Stimulated activated CD8-positive, alpha-beta memory T cell treated with anti-CD3 and anti-CD28 coated beads, Interleukin-7, amount 100 ng/mL, for 48 hours (primary cell): ENCODE results near the gene MRAS.
A peak's percentile ranks its signal among the peaks of the same experiment; 100 is the strongest.

ENCODE experiments used
- DNase-seq, 2 donors: peaks; one replicate each; pipeline ENCODE4 v3.0.0-alpha.2; 2020; ENCODE audit warnings: low read depth in 1 of 2; ENCODE audit errors: extremely low read depth in 1 of 2

MRAS gene

DNA sequence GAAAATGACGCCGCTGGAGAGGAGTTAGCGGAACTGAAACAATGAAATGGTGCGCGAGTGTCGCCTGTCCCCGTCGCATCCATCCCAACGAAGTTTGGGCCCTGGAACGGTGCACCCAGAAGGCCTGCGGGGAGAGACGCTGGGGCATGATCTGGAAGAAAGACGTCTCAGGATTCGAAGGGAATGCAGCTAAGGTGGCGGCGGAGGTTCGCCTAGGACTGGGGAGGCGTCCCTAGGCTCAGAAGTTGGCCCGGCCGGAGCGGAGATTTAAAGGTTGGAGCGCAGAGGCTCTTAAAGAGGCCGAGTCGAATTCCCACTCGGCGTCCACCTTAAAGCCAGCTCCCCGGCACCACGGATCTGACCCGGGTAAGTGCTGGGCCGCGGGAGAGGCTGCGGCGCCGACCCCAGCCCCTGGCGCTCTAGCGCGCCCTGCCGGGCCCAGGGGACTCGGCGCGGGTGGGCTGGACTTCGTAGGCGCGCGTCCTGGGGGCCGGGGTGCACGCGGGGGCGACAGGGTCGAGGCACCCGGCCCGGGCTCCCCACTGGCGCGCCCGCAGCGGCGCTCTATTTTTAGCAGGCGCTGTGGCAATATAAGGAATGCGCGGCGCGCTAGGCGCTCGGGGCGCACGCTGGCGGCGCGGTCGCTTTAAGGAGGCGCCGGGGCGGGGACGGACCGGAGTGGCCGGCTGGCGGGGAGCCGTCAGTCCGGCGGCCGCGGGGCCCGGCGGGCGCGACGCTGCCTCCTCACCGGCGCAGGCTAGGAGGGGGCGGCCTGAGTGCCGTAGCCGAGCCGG lies at the start of gene MRAS:
Gene MRAS, plus strand, starts transcription at position 620 of the 794 bp plus-strand sequence. CDS start 24,305 bp downstream, outside the sequence.
- DNase-seq, result no peak

DNA sequence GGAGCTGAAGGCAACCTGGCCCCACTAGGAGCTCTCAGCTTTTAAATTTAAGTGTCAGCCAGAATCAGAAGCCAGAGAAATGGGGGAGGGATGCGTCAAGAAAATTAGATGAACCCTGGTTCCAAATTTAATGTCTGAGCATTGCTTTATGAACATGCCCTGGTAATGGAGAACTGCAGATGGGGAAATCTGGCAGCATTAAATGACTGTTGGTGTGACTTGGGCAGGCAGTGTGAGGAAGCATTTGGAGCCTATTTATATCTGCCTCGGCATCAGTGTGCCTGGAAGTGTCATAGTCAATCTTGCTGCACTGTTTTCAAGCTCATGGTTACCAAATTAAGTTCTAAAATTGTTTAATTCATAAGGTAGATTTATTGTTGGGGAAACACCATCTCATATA lies 47.7 kb upstream of the MRAS start:
- no peak for DNase-seq

DNA sequence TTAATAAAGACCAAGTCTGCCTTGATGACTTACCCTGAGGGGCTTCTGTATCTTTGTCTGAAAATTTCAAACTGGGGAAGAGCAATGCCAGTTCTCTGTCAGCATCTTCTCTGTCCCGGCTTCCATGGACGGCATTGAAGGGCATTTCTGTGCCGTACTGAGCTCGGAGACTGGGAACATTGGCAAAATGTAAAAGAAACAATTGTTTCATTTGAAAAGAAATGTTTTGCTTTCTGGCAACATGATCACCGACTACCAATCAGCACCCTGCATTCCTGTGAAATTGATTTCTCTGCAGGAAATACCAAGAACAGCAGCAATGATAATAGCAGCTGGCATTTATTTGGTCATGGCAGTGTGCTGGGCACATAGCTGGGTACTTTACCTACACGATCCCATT lies 44.9 kb upstream of the MRAS start:
- DNase-seq, result no peak

DNA sequence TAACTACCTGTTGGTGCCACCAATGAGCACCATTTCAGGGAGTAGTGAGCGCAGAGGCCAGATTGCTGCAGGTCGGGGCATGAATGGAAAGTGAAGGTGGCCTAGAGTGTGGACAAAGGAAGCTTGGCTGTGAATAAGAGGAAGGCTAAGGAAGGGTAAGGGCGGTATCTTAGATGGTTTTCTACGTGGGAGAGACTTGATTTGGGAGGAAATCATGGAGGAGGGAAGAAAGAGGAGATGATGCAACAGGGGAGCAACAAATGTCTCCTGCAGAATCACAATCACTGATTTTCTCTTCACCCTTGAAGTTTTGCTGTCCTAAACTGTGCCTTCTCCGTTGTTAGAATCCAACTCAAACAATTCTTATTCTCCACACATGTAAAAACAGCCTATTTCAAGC lies 40.5 kb upstream of the MRAS start:
- no peak for DNase-seq

DNA sequence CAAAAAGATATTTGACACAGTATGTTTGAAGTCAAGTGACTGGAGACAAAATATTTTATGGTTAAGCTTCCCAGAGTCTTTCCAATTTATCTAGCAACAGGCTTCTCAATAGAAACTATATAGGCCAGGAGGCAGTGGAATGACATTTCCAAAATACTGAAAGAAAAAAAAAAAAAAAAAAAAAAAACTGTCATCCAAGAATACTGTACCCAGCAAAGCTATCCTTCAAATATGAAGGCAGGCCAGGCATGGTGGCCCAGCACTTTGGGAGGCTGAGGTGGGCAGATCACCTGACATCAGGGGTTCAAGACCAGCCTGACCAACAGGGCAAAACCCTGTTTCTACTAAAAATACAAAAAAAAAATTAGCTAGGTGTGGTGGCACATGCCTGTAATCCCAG lies 39.6 kb upstream of the MRAS start:
- DNase-seq, result no peak

DNA sequence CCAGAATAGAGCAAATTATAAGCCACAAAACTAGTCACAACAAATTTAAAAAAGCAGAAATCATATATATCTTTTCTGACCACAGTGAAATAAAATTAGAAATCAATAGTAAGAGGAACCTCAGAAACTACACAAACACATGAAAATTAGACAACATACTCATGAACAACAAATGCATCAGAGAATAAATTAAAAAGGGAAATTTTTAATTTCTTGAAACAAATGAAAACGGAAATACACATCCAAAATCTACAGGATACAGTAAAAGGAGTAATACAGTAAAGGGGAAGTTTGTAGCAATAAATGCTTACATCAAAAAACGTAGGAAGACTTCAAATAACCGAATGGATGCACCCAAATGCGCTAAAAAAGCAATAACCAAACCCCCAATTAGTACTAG lies 37.9 kb upstream of the MRAS start:
- no peak for DNase-seq

DNA sequence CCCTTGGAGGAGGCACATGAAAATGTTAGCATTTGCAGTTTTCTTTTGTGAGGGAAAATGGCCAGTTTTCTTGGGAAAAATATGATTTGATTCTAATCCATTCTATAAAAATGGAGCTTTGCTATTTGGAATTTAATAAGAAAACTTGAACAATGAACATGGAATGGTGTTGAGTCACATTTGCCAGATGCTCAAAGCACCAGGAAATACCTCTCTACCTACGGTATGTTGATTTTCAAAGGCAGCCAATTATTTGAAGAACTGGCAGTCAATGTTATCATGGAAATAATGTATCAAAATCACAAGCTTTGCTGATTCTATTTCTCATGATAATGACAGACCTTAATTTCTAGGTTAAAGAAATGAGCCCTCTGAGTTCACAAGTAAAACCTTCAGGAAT lies 33.6 kb upstream of the MRAS start:
- DNase-seq, result no peak

DNA sequence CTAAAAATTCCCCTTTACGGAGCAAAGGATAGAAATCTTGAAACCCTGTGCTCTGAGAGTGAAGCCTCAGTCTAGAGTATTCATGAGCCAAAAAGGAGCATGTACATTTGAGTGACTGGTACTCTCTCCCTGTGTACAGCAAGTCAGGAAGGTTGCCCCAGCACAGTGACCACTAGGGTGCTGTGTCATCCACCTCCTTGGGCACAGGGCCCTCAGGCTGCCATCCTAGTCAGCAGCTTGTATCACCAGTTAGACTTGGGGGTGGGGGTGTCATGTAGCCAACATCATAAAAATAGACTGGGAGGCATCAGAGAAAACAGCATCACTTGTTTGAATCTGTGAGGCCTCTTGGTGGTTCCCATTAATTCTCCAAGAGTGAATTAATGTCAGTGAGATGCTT lies 30.7 kb upstream of the MRAS start:
- DNase-seq, result no peak

DNA sequence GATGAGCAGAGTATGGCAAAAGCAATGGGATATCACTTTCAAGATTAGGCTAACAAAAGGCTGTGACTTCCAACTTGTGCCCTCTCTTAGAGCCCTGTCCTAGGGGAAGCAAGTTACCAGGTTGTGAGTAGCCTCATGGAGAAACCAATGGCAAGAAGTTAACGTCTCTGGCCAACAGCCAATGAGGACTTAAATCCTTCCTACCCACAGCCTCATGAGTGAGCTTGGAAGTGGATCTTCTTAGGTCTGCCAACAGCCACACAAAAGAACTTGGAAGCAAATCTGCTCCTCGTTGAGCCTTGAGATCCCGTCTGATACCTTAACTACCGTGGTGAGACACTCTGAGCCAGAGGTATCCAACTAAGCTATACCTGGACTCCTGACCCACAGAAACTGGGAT lies 24.4 kb upstream of the MRAS start:
- DNase-seq, result no peak

DNA sequence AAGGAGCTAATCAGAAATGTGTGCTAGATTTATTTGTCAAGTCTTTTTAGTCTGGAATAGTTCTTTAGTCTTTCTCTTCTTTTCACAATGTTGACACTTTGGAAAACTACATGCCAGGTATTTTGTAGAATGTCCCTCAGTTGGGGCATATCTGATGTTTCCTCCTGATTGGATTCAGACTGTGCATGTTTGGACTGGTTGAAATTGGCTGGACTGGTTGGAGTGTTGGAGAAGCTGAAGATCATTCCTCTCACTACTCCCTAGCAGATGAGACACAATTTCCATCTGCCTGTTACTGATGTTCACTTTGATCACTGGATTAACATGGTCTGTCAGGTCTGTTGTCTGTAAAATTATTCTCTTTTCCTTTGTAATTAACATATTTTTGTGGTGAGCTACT lies 22.4 kb upstream of the MRAS start:
- DNase-seq, result no peak

DNA sequence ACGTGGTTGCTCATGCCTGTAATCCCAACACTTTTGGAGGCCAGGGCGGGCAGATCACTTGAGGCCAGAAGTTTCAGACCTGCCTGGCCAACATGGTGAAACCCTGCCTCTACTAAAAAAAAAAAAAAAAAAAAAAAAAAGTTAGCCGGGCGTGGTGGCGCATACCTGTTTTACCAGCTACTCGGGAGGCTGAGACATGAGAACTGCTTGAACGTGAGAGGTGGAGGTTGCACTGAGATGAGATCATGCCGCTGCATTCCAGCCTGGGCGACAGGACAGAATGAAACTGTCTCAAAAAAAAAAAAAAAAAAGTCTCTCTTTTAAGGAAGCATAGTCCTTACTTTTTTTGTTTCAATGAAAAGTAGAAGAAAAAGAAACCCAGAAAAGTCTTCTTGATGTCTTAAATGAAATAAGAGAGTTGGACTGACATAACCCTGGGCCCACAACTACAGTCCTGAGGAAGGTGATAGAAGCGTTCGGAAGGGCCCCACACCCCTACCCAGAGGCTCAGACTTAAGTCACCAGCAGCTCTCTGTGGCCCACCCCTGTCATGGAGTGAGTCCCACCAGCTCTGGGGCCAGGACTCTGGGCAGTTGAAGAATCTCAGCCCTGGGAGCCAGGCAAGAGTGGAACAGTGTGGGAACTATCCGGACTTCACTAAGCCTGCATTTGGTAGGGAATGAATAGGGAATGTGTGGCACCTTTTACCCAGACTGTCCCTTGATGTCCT lies 21.3 kb upstream of the MRAS start:
- DNase-seq, result no peak

DNA sequence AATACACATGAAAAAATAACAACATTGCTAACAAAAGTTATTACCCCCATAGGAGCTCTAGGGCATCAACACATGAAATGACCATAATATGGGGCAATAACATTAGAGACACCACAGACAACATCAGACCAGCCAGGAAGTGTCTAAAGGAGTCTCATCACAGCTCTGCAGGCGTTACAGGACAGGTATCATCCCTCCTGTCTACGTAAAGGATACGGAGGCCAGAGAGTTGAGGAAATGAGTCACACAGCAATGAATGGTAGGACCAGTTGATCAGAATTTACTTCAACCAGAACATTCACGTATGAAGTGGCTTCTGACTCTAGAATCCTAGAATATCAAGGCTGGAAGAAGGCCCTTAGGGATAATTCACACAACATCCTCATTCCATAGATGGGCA lies 20.5 kb upstream of the MRAS start:
- DNase-seq, result no peak

DNA sequence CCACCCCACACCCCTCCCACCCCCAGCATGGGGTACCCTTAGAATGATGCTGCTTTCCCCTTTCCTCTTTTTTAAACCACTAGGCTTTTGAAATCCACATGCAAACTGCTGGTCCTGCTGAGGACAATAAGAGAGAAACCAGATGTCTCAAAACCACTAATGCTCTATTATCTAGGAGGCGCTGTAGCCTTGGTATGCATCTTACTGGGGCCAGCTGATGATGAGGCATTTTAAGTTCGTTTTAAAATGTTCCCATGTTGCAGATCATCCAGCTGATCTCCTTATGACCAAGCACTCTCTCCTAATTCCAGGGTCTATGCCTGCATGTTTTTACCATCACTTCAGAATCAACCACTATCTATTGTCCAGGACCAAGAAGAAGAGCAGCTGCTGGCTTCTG lies 20.0 kb upstream of the MRAS start:
- no peak for DNase-seq

DNA sequence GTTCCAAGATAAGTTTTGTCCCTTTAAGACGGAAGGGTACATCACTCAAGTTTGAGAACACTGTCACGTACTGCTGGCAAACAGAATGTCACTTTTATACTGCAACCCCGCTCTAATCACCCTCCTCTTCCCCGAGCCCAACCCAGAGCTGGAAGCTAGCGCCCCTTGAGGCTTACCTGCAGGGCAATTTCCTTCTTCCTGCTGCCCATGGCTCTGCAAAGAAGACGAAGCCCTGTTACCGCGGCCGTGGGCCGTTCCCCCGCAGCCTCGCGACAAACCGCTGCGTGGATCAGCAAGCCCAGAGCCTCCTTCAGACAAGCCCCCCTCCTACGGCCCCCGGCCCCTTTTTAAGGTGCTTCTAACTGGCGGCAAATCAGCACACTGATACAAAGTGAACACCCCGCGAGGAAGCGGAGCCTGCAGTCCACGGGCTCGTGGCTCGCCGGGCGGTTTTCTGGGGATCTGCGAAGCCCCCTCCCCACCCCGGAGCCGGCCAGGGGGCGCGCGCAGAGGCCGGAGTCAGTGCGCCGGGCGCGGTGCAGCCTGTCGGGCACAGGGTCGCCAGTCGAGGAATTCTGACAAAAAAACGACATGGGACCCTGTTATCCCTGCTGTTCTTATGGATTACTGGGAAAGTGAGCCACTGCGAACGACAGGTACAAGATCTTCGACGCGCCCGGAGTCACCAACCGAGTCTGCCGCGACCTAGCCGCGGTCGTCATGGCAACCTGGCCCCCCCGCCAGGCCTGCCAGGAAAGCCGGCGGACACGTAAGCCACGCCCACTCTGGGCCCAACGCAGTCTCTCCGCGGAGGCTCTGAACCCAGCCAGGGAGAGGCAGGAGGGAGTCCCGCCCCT lies 19.0 kb upstream of the MRAS start, which contains the start of gene NME9:
Gene NME9, minus strand, starts transcription at position 725 of the 857 bp plus-strand sequence. Its CDS starts 516 bp downstream, at position 209.
- DNase-seq, result peak; percentile 77 to 89

DNA sequence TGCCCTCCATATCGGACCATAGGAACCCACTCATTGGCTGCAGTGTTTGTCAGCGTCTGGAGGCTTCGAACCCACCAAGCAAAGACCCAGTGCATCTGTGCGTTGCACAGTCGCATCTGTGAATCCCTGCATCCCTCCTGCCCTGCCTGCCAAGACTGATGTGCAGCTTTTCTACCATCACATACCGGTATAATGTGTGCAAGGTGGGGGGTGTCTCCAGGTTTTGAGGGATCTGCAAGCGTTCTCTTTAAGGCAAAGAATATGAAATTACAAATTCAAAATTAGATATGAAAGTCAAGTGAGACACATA lies 18.4 kb upstream of the MRAS start:
- no peak for DNase-seq

DNA sequence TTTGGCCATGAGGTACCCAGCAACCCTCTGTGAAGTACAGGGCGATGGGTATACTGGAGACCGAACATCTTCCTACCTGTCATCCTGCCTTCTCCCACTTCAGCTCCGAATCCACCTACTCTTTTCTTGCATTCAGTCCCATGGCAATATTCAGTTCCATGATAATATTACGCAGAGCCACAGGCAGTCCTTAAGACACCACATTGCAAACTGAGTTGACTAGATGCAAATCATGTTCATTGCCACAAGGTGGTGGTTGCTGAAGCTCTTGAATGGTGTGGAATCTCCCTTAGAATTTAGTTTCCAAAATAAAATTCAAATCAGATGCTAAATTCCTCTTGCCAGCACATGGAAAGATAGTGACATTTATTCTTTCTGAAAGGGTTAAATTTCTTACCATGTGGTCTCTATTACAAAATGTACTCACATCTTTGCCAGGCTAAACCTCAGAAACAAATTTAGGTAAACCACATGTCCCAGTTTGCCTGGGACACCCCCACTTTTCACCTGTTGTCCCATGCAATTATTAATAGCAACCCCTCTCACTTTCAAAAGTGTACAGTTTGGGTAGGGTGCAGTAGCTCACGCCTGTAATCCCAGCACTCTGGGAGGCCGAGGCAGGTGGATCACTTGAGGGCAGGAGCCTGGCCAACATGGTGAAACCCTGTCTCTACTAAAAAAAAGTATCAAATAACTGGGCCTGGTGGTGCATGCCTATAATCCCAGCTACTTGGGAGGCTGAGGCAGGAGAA lies 17.1 kb upstream of the MRAS start:
- no peak for DNase-seq

DNA sequence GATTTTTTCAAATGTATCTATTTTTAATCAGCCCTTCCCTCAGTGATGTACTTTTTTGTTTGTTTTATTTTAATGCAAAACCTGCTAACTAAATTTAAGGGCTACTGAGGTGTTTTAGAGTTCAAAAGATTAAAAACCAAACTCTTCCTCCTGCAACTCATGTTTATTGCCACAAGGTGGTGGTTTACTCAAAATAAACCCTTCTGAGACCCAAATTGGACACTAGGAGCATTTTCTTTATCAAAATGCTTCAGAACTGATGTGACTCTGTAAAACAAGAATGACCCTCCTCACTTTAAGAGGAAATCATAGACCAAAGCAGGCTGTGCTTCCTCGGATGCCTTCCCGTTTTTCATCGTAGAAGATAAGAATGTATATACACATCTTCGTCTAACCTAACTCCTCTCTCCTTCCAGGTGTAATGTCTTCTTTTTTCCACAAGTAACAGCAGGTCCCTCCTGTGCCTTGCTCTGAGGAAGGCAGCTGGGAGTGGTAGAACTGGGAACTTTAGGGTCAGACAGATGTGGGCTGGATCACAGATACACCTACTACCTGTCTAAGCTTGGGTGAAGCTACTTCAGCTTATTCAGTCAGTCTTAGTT lies 15.8 kb upstream of the MRAS start:
- DNase-seq, result no peak

DNA sequence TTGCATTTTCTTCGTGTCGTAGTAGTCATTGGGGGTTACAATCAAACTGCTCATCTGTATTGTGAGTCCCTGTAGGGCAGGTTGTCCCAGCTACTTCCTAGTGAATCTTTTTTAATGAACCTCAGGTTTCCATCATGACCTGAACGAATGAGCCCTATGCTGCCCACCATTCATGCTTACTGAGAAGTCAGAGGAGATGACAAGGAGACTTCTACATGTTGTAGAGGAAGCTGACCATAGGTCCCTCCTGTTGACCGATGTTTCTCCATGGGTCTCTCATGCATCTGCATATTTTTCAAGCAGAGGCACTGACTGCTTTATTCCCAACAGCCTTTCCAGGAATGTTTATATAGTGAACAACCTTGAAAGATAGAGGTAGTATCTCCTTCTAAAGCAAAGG lies 13.8 kb upstream of the MRAS start:
- no peak for DNase-seq

DNA sequence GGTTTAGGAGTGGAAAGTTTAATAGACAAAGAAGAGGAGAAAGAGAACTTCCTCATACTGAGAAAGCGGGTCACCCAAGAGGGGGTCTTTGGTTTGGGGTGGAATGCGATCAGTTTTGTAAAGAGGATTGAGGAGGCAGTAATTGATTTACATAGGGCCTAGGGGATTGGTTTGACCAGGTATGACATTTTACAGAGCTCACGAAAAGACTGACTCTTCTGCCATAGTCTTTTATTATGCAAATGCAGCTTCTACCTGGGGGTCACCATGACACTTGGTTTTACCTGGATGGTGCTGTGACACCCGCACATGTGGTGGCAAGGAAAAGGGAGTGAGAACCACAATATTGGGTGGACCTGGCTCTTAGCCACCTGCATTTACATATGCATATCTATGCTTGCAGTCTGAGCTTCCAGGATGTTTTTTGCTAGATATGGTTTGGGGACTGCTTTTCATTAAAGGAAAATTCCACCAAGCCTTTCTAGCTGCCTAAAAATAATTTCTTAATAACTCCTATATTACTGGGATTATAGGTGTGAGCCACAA lies 11.9 kb upstream of the MRAS start:
- DNase-seq, result no peak

DNA sequence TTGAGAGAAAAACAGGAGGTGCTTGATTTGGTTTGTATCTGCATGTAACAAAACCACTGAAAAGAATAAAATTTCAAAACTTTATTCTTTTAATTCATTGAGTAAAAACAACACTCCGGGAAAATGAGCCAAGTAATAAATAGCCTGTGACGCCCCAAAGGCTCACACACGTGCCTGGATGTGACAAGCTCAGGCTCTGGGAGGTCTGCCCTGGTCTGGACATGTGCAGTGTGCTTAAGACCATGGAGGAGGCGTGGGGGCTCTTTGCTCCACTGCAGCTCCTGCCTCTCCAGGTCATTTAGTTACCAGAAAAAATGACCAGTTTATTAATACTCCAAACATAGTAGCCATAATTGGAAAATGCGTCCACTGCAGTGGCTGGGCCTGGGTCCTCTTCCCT lies 10.1 kb upstream of the MRAS start:
- no peak for DNase-seq
